GM12891 (cell line): ENCODE results near the gene TCP1.

Experiments
- POLR2A ChIP-seq: IDR thresholded peaks from 2 replicates; pipeline ENCODE4 v1.6.1; 2011; ENCODE audit warnings: low read depth, low read length, control low read depth
- POLR2AphosphoS5 ChIP-seq: IDR thresholded peaks from 2 replicates; pipeline ENCODE4 v1.6.1; 2011; ENCODE audit warnings: low read depth, low read length, control low read depth
- TAF1 ChIP-seq: IDR thresholded peaks from 2 replicates; pipeline ENCODE4 v1.6.1; 2011; ENCODE audit warnings: low read depth, low read length, control low read depth

DNA sequence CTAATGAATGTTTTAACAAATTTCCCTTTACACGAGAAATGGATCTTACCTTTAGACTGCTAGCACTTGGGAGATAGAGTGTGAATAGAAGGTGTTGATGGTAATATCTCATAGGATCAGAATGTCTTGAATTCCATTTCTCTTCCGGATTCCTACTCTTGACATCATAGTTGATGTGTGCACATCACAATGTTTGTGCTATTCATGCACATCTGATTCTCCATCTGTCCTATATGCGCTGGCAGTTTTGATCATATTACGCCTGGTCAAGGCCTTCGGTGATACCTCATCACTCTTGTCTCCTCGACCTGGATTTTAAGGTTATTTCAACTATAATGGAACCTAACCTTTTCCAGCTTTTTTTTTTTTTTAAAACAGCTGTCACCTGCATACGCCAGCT is 44.3 kb downstream of the TCP1 start:
- TF ChIP-seq POLR2A = no peak
- TF ChIP-seq TAF1 = no peak
- no peak for TF ChIP-seq POLR2AphosphoS5
